SK-N-SH (cell line): Measurements from ENCODE around the gene PRR12. TPM values are rescaled to one million over a fixed set of nuclear protein-coding genes. Genes with fewer than 3 reads are reported as not detected.

Experiments
- CTCF ChIA-PET: fragments of 300-600, 350-600 bp; formaldehyde crosslinking; extraction: SDS; loops from one replicate; lab custom pipeline; 2021; lab: Yijun Ruan, JAX
- POLR2A ChIA-PET: fragments of 350-600 bp; sonication (Branson Sonifier 250); formaldehyde crosslinking; extraction: SDS; loops from one replicate; lab custom pipeline; 2020; ENCODE audit warnings: antibody characterized with exemption, inconsistent platforms; lab: Yijun Ruan, JAX
- DNase-seq: peaks from one replicate; pipeline ENCODE4 v3.0.0; 2012
- H2AFZ ChIP-seq: fragments of 200-600 bp; sonication (generic); 2 replicates; pipeline ENCODE4 v1.8.1; 2016; ENCODE audit warnings: antibody characterized with exemption, mild to moderate bottlenecking, low read depth
- H3F3A ChIP-seq: fragments of 200-600 bp; sonication (generic); replicated peaks from 2 replicates; pipeline ENCODE3; 2016; ENCODE audit warnings: antibody characterized with exemption, mild to moderate bottlenecking; ENCODE audit not compliant: insufficient read depth
- H3K27ac ChIP-seq, 2 experiments: fragments of 200-500 bp in 1 of 2; fragments of 200-600 bp in 1 of 2; sonication (Bioruptor generic) in 1 of 2; sonication (generic), shearing (Covaris generic) in 1 of 2; 2 replicates each; pipeline versions ENCODE4 v1.5.1 to v1.6.1; 2014 to 2016; ENCODE audit warnings: low read depth in 2 of 2, inconsistent platforms in 1 of 2, low read length in 1 of 2, mild to moderate bottlenecking in 1 of 2, mixed read lengths in 1 of 2
- H3K27me3 ChIP-seq: fragments of 200-600 bp; sonication (generic), shearing (Covaris generic); 2 replicates; pipeline ENCODE4 v1.6.1; 2016; ENCODE audit warnings: mixed run types; ENCODE audit not compliant: insufficient read depth
- H3K36me3 ChIP-seq, 2 experiments: fragments of 200-500 bp in 1 of 2; fragments of 200-600 bp in 1 of 2; sonication (Bioruptor generic) in 1 of 2; sonication (generic) in 1 of 2; replicated peaks in 1 of 2; 2 replicates each; pipeline versions ENCODE3 to v1.5.1; 2014 to 2016; ENCODE audit warnings: low read length in 1 of 2, mild to moderate bottlenecking in 1 of 2; ENCODE audit not compliant: insufficient read depth in 2 of 2, control insufficient read depth in 1 of 2
- H3K4me1 ChIP-seq, 2 experiments: fragments of 200-500 bp in 1 of 2; fragments of 200-600 bp in 1 of 2; sonication (Bioruptor generic) in 1 of 2; sonication (generic), shearing (Covaris generic) in 1 of 2; 2 replicates each; pipeline versions ENCODE4 v1.5.1 to v1.6.1; 2014 to 2016; ENCODE audit warnings: low read depth in 1 of 2, low read length in 1 of 2, mixed run types in 1 of 2; ENCODE audit not compliant: insufficient read depth in 2 of 2, control insufficient read depth in 1 of 2
- H3K4me2 ChIP-seq: fragments of 200-600 bp; sonication (generic), shearing (Covaris generic); 2 replicates; pipeline ENCODE4 v1.6.1; 2017; ENCODE audit warnings: mixed run types
- H3K4me3 ChIP-seq, 2 experiments: fragments of 200-500 bp in 1 of 2; fragments of 200-600 bp in 1 of 2; sonication (Bioruptor generic) in 1 of 2; sonication (generic), shearing (Covaris generic) in 1 of 2; 2 replicates each; pipeline versions ENCODE4 v1.5.1 to v1.8.1; 2014 to 2016; ENCODE audit warnings: low read depth in 2 of 2, inconsistent platforms in 1 of 2, low read length in 1 of 2, mild to moderate bottlenecking in 1 of 2, mixed read lengths in 1 of 2, moderate library complexity in 1 of 2
- H3K79me2 ChIP-seq: fragments of 200-600 bp; sonication (generic); 2 replicates; pipeline ENCODE4 v1.8.1; 2017; ENCODE audit warnings: mild to moderate bottlenecking; ENCODE audit not compliant: insufficient read depth
- H3K9ac ChIP-seq: fragments of 200-600 bp; sonication (generic); 2 replicates; pipeline ENCODE4 v1.6.1; 2017; ENCODE audit warnings: mixed run types
- H3K9me2 ChIP-seq: fragments of 200-600 bp; sonication (generic); 2 replicates; pipeline ENCODE4 v1.6.1; 2017; ENCODE audit warnings: mixed run types
- H3K9me3 ChIP-seq: fragments of 200-600 bp; sonication (generic); 2 replicates; pipeline ENCODE4 v1.6.1; 2017; ENCODE audit warnings: mixed run types, mild to moderate bottlenecking, moderate library complexity
- H4K20me1 ChIP-seq: fragments of 200-600 bp; sonication (generic); 2 replicates; pipeline ENCODE4 v1.6.1; 2017; ENCODE audit warnings: mild to moderate bottlenecking, mixed run types; ENCODE audit not compliant: insufficient read depth
- CHD2 ChIP-seq: fragments of 150-350 bp; IDR thresholded peaks from 2 replicates; pipeline ENCODE4 v1.6.1; 2018; ENCODE audit warnings: low read length; ENCODE audit not compliant: partially characterized antibody
- EP300 ChIP-seq, 2 experiments: IDR thresholded peaks; 2 replicates each; pipeline versions ENCODE4 v1.4.0 to v1.6.1; 2012; ENCODE audit warnings: borderline replicate concordance in 1 of 2, low read depth in 1 of 2, low read length in 1 of 2
- FOXM1 ChIP-seq: IDR thresholded peaks from 2 replicates; pipeline ENCODE4 v1.4.0; 2012; ENCODE audit warnings: low read depth, mild to moderate bottlenecking
- GATA2 ChIP-seq: sonication (generic); formaldehyde crosslinking; IDR thresholded peaks from 2 replicates; pipeline ENCODE4 v1.5.0; 2020; ENCODE audit warnings: mild to moderate bottlenecking, missing genetic modification reagents
- MXI1 ChIP-seq: IDR thresholded peaks from 2 replicates; pipeline ENCODE4 v1.6.1; 2012; ENCODE audit warnings: mild to moderate bottlenecking, low read depth, low read length, improper control_type of control experiment
- NRF1 ChIP-seq: IDR thresholded peaks from 2 replicates; pipeline ENCODE4 v1.6.1; 2012; ENCODE audit warnings: low read depth, mild to moderate bottlenecking, low read length
- PBX3 ChIP-seq: IDR thresholded peaks from 2 replicates; pipeline ENCODE4; 2012
- RXRA ChIP-seq: IDR thresholded peaks from 2 replicates; pipeline ENCODE4 v1.4.0; 2012; ENCODE audit warnings: low read depth, mild to moderate bottlenecking, borderline replicate concordance
- YY1 ChIP-seq: IDR thresholded peaks from 2 replicates; pipeline ENCODE4 v1.4.0; 2012; ENCODE audit warnings: low read depth, mild to moderate bottlenecking
- WGBS: methylation state at CpG from one replicate; pipeline ENCODE4 v1.1.6; 2017; ENCODE audit warnings: low lambda C conversion rate; 5-methylcytosine and 5-hydroxymethylcytosine counted together
- polyA plus RNA-seq, 3 experiments: library from polyadenylated mRNA; depleted of rRNA; stranded (reverse); fragments of >200 nt; gene quantifications; 2 replicates each; pipeline ENCODE4 v1.2.3, GENCODE V29; 2012
- TF ChIP-seq, protein P1 (sequence below): fragments of 150-350 bp; IDR thresholded peaks from 2 replicates; pipeline ENCODE4 v1.6.1; 2017; ENCODE audit warnings: antibody characterized with exemption, low read length, low read depth, borderline replicate concordance
- TF ChIP-seq, protein P2 (sequence below): IDR thresholded peaks from 2 replicates; pipeline ENCODE4 v1.6.1; 2012; ENCODE audit warnings: mild to moderate bottlenecking, low read depth, low read length, moderate library complexity

Gene PRR12
- polyA plus RNA-seq, 1 of the 3 experiments (the other 2 are of a cell fraction) = 1.7 TPM

GRCh38 chr19:49558591-49558990, 32.4 kb upstream of the PRR12 start:
- 97% methylated on average over 7 of the region's 7 CpGs for WGBS
- Histone ChIP-seq H3K4me3 (no peak overlapping the region), H3K79me2 (peaks cover 25% of the 10 kb centered on the region; the same call in 1 of the 2 replicates), H3F3A (peaks cover 4% of the 10 kb centered on the region), H2AFZ (no peak overlapping the region), H3K4me2 (no peak overlapping the region), H4K20me1 (0 out of 2 replicates have a peak, but pooled peaks cover 13% of the 10 kb centered on the region), H3K4me1 (no peaks in the 10 kb centered on the region; a peak in 1 of 4 replicates), H3K9me3 (no peaks in the 10 kb centered on the region), H3K27me3 (no peaks in the 10 kb centered on the region), H3K36me3 (peaks cover 18 to 44% of the 10 kb centered on the region in 2 experiments), H3K9ac (no peak overlapping the region), H3K27ac (no peak overlapping the region), H3K9me2 (no peaks in the 10 kb centered on the region)
- no peak for DNase-seq
- ChIA-PET POLR2A (no interaction called here), CTCF (interaction anchor here (0.6 to 6.9 kb wide), 6 partner anchors 12 to 122 kb away, joined by 3 to 79 read pairs (median 4); no protein-coding TSS in a partner anchor)
- no peak for TF ChIP-seq MXI1
- no peak for TF ChIP-seq YY1
- no peak for TF ChIP-seq NRF1
- TF ChIP-seq FOXM1 = no peak
- TF ChIP-seq CHD2 = no peak
- TF ChIP-seq, protein P1, sequence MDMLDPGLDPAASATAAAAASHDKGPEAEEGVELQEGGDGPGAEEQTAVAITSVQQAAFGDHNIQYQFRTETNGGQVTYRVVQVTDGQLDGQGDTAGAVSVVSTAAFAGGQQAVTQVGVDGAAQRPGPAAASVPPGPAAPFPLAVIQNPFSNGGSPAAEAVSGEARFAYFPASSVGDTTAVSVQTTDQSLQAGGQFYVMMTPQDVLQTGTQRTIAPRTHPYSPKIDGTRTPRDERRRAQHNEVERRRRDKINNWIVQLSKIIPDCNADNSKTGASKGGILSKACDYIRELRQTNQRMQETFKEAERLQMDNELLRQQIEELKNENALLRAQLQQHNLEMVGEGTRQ = no peak
- no peak for TF ChIP-seq GATA2
- no peak for TF ChIP-seq EP300 (IDR thresholded peaks at IDR 0.05; ENCODE audit: borderline replicate concordance in 1 of 2, low read depth in 1 of 2, low read length in 1 of 2)
- TF ChIP-seq, protein P2, sequence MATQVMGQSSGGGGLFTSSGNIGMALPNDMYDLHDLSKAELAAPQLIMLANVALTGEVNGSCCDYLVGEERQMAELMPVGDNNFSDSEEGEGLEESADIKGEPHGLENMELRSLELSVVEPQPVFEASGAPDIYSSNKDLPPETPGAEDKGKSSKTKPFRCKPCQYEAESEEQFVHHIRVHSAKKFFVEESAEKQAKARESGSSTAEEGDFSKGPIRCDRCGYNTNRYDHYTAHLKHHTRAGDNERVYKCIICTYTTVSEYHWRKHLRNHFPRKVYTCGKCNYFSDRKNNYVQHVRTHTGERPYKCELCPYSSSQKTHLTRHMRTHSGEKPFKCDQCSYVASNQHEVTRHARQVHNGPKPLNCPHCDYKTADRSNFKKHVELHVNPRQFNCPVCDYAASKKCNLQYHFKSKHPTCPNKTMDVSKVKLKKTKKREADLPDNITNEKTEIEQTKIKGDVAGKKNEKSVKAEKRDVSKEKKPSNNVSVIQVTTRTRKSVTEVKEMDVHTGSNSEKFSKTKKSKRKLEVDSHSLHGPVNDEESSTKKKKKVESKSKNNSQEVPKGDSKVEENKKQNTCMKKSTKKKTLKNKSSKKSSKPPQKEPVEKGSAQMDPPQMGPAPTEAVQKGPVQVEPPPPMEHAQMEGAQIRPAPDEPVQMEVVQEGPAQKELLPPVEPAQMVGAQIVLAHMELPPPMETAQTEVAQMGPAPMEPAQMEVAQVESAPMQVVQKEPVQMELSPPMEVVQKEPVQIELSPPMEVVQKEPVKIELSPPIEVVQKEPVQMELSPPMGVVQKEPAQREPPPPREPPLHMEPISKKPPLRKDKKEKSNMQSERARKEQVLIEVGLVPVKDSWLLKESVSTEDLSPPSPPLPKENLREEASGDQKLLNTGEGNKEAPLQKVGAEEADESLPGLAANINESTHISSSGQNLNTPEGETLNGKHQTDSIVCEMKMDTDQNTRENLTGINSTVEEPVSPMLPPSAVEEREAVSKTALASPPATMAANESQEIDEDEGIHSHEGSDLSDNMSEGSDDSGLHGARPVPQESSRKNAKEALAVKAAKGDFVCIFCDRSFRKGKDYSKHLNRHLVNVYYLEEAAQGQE = no peak

DNA sequence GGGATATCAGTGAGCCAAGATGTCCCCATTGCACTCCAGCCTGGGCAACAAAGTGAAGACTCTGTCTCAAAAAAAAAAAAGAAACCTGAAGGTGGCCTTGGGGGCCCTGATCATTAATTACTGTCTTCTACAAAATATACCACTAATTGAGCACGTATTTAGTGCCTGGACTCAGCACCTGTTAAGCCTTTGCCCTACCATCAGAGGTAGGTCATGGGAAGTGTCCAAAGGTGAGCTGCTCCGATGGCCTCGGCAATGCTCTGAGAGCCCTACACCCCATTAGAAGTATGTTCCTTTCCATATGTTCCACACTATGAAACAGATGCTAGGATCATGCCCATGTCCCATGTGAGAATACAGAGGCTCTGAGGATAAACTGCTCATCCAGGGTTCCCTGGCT, 31.5 kb upstream of the PRR12 start:
- H3K27ac ChIP-seq = no peak overlapping the region
- no peak overlapping the region for H3K4me3 ChIP-seq
- no peak overlapping the region for H3K9ac ChIP-seq
- H4K20me1 ChIP-seq = 0 out of 2 replicates have a peak, but pooled peaks cover 13% of the 10 kb centered on the region
- no peaks in the 10 kb centered on the region for H3K9me2 ChIP-seq
- DNase-seq = no peak
- H3K36me3 ChIP-seq = peaks cover 18 to 44% of the 10 kb centered on the region in 2 experiments
- peaks cover 4% of the 10 kb centered on the region for H3F3A ChIP-seq
- POLR2A ChIA-PET = no interaction called here
- WGBS = 92% methylated on average over 3 of the region's 3 CpGs
- no peak overlapping the region for H3K4me2 ChIP-seq
- H2AFZ ChIP-seq = no peak overlapping the region
- no peak for TF ChIP-seq MXI1
- no peak for TF ChIP-seq PBX3
- no peak for TF ChIP-seq FOXM1
- no peak for TF ChIP-seq RXRA
- no peaks in the 10 kb centered on the region for H3K9me3 ChIP-seq
- no peaks in the 10 kb centered on the region; a peak in 1 of 4 replicates for H3K4me1 ChIP-seq
- H3K27me3 ChIP-seq = no peaks in the 10 kb centered on the region
- peaks cover 34% of the 10 kb centered on the region for H3K79me2 ChIP-seq
- CTCF ChIA-PET = interaction anchor here (0.6 to 6.9 kb wide), 6 partner anchors 11 to 121 kb away, joined by 3 to 79 read pairs (median 10); no protein-coding TSS in a partner anchor
